ENCODE data around the gene TENM4.

The TENM4 gene

GRCh38 chr11:78856211-78856610 lies 584.6 kb downstream of the TENM4 start:
- Histone ChIP-seq H3K9me3 (ENCODE audit: control insufficient read depth, insufficient read depth, low read depth, low read length) (no peaks in the 10 kb centered on the region), H3K27ac (ENCODE audit: extremely low read depth, low read depth, low read length) (no peak overlapping the region), H3K4me3 (ENCODE audit: low read depth, low read length) (no peak overlapping the region), H3K36me3 (ENCODE audit: control insufficient read depth in 2 of 2, insufficient read depth in 1 of 2, low read length in 2 of 2) (no peaks in the 10 kb centered on the region), H3K4me1 (ENCODE audit: control insufficient read depth, insufficient read depth, low read length) (no peaks in the 10 kb centered on the region)
- TF ChIP-seq EGR2 (tag by site-specific recombination; IDR thresholded peaks at IDR 0.05; ENCODE audit: low read depth) (no peak), ZBTB44 (tag by site-specific recombination; IDR thresholded peaks at IDR 0.05) (no peak), ZNF768 (tag by site-specific recombination; IDR thresholded peaks at IDR 0.05) (no peak), SALL2 (tag by site-specific recombination; IDR thresholded peaks at IDR 0.05; ENCODE audit: borderline replicate concordance) (no peak)
- POLR2A ChIA-PET, result interaction anchor here (0.6 kb wide), 1 partner anchor 8 kb away, joined by 5 read pairs; no protein-coding TSS in a partner anchor
- CTCF ChIA-PET, result interaction anchor here (0.7 to 1.3 kb wide), 4 partner anchors 12 to 211 kb away, joined by 3 to 7 read pairs (median 4); no protein-coding TSS in a partner anchor

GRCh38 chr11:78855116-78855515 lies 585.7 kb downstream of the TENM4 start:
- H3K4me3 ChIP-seq (ENCODE audit: low read depth, low read length), result no peak overlapping the region
- TF ChIP-seq ZNF23 (tag by site-specific recombination; IDR thresholded peaks at IDR 0.05; ENCODE audit: borderline replicate concordance), result no peak
- TF ChIP-seq ZNF701 (tag by site-specific recombination; IDR thresholded peaks at IDR 0.05), result no peak
- TF ChIP-seq MZF1 (tag by site-specific recombination; IDR thresholded peaks at IDR 0.05; ENCODE audit: borderline replicate concordance), result no peak
- no peak for TF ChIP-seq ZSCAN23 (tag by site-specific recombination; IDR thresholded peaks at IDR 0.05)
- no peaks in the 10 kb centered on the region for H3K36me3 ChIP-seq (ENCODE audit: control insufficient read depth in 2 of 2, insufficient read depth in 1 of 2, low read length in 2 of 2)
- no peak overlapping the region for H3K27ac ChIP-seq (ENCODE audit: extremely low read depth, low read depth, low read length)
- no peaks in the 10 kb centered on the region for H3K4me1 ChIP-seq (ENCODE audit: control insufficient read depth, insufficient read depth, low read length)
- POLR2A ChIA-PET, result no interaction called here
- H3K9me3 ChIP-seq (ENCODE audit: control insufficient read depth, insufficient read depth, low read depth, low read length), result no peaks in the 10 kb centered on the region
- CTCF ChIA-PET, result no interaction called here

GRCh38 chr11:78853521-78853920 lies 587.3 kb downstream of the TENM4 start:
- Histone ChIP-seq H3K36me3 (ENCODE audit: control insufficient read depth in 2 of 2, insufficient read depth in 1 of 2, low read length in 2 of 2) (no peaks in the 10 kb centered on the region), H3K4me3 (ENCODE audit: low read depth, low read length) (no peak overlapping the region), H3K27ac (ENCODE audit: extremely low read depth, low read depth, low read length) (no peak overlapping the region), H3K4me1 (ENCODE audit: control insufficient read depth, insufficient read depth, low read length) (no peaks in the 10 kb centered on the region), H3K9me3 (ENCODE audit: control insufficient read depth, insufficient read depth, low read depth, low read length) (no peaks in the 10 kb centered on the region)
- ChIA-PET CTCF (interaction anchor here (0.6 kb wide), 1 partner anchor 9 kb away, joined by 3 read pairs; no protein-coding TSS in a partner anchor), POLR2A (no interaction called here)
- TF ChIP-seq SCRT2 (tag by site-specific recombination; IDR thresholded peaks at IDR 0.05) (no peak), ZNF555 (tag by site-specific recombination; conservative IDR thresholded peaks at IDR 0.05) (no peak), RBAK (tag by site-specific recombination; IDR thresholded peaks at IDR 0.05) (no peak), ZNF621 (tag by site-specific recombination; IDR thresholded peaks at IDR 0.05) (no peak), ZNF777 (tag by site-specific recombination; IDR thresholded peaks at IDR 0.05; ENCODE audit: borderline replicate concordance) (no peak), ZNF37A (tag by site-specific recombination; IDR thresholded peaks at IDR 0.05) (no peak)

- ChIA-PET POLR2A (no interaction called here), CTCF (no interaction called here)
- H3K4me1 ChIP-seq (ENCODE audit: control insufficient read depth, insufficient read depth, low read length), result no peaks in the 10 kb centered on the region
- no peaks in the 10 kb centered on the region for H3K9me3 ChIP-seq (ENCODE audit: control insufficient read depth, insufficient read depth, low read depth, low read length)
- no peaks in the 10 kb centered on the region for H3K36me3 ChIP-seq (ENCODE audit: control insufficient read depth in 2 of 2, insufficient read depth in 1 of 2, low read length in 2 of 2)
- no peak overlapping the region for H3K4me3 ChIP-seq (ENCODE audit: low read depth, low read length)
- no peak overlapping the region for H3K27ac ChIP-seq (ENCODE audit: extremely low read depth, low read depth, low read length)
- TF ChIP-seq ZNF624 (tag by site-specific recombination; IDR thresholded peaks at IDR 0.05) (no peak), ZNF692 (tag by site-specific recombination; IDR thresholded peaks at IDR 0.05) (no peak), REPIN1 (tag by site-specific recombination; IDR thresholded peaks at IDR 0.05; ENCODE audit: low read depth) (no peak), GLIS2 (tag by site-specific recombination; IDR thresholded peaks at IDR 0.05) (no peak), CTCF (tag by site-specific recombination; IDR thresholded peaks at IDR 0.05) (no peak), ZNF677 (tag by site-specific recombination; IDR thresholded peaks at IDR 0.05) (no peak), ZBTB7A (tag by site-specific recombination; IDR thresholded peaks at IDR 0.05; ENCODE audit: low read depth) (no peak)
These were observed 588.8 kb downstream of the TENM4 start for GRCh38 chr11:78851878-78852586.
